Mesendoderm (in vitro differentiated cells): ENCODE results near the gene SETD6.
A peak's percentile ranks its signal among the peaks of the same experiment; 100 is the strongest.
"Not testable (repeated sequence)": the region's sequence is repeated elsewhere in the genome, so short reads cannot be mapped to it uniquely, and the experiment has no call there.

Experiments
- DNase-seq: peaks from one replicate; pipeline ENCODE4 v3.0.0; 2013
- H2AK5ac ChIP-seq: 2 replicates; pipeline ENCODE4 v1.6.1; 2013; ENCODE audit warnings: low read length, inconsistent platforms
- H2BK120ac ChIP-seq: 2 replicates; pipeline ENCODE4 v1.6.1; 2013; ENCODE audit warnings: low read depth, mild to moderate bottlenecking, low read length, moderate library complexity, mixed read lengths
- H2BK15ac ChIP-seq: replicated peaks from 2 replicates; pipeline ENCODE4 v1.6.1; 2013; ENCODE audit warnings: low read depth, mild to moderate bottlenecking, moderate library complexity
- H2BK5ac ChIP-seq: 2 replicates; pipeline ENCODE4 v1.6.1; 2013; ENCODE audit warnings: low read length, inconsistent platforms
- H3K18ac ChIP-seq: 2 replicates; pipeline ENCODE4 v1.6.1; 2013; ENCODE audit warnings: mild to moderate bottlenecking, low read length, mixed read lengths
- H3K23ac ChIP-seq: one replicate; pipeline ENCODE4 v1.6.1; 2013; ENCODE audit warnings: low read length
- H3K27ac ChIP-seq: 2 replicates; pipeline ENCODE4 v1.5.1; 2013; ENCODE audit warnings: low read depth, mild to moderate bottlenecking, inconsistent platforms, low read length, moderate library complexity
- H3K27me3 ChIP-seq: 2 replicates; pipeline ENCODE4 v1.6.1; 2013; ENCODE audit warnings: low read length, control low read depth, mild to moderate bottlenecking, inconsistent platforms; ENCODE audit not compliant: insufficient read depth, poor library complexity
- H3K36me3 ChIP-seq: 2 replicates; pipeline ENCODE4 v1.6.1; 2013; ENCODE audit warnings: low read length, inconsistent platforms; ENCODE audit not compliant: control insufficient read depth, insufficient read depth
- H3K4ac ChIP-seq: one replicate; pipeline ENCODE4 v1.6.1; 2013; ENCODE audit warnings: low read depth, mild to moderate bottlenecking, low read length, moderate library complexity
- H3K4me1 ChIP-seq: 2 replicates; pipeline ENCODE4 v1.6.1; 2013; ENCODE audit warnings: low read depth, low read length, inconsistent platforms; ENCODE audit not compliant: control insufficient read depth
- H3K4me2 ChIP-seq: 2 replicates; pipeline ENCODE4 v1.6.1; 2013; ENCODE audit warnings: low read length
- H3K4me3 ChIP-seq: 2 replicates; pipeline ENCODE4 v1.5.1; 2013; ENCODE audit warnings: mild to moderate bottlenecking, low read length
- H3K56ac ChIP-seq: one replicate; pipeline ENCODE4 v1.6.1; 2013; ENCODE audit warnings: low read length
- H3K79me1 ChIP-seq: 2 replicates; pipeline ENCODE4 v1.6.1; 2013; ENCODE audit warnings: low read length, inconsistent platforms
- H3K79me2 ChIP-seq: 2 replicates; pipeline ENCODE4 v1.6.1; 2013; ENCODE audit warnings: mild to moderate bottlenecking, low read length; ENCODE audit not compliant: control insufficient read depth, insufficient read depth
- H3K9ac ChIP-seq: 2 replicates; pipeline ENCODE4 v1.6.1; 2013; ENCODE audit warnings: low read length, inconsistent platforms
- H4K5ac ChIP-seq: one replicate; pipeline ENCODE4 v1.6.1; 2013; ENCODE audit warnings: low read length
- H4K8ac ChIP-seq: one replicate; pipeline ENCODE4 v1.6.1; 2013; ENCODE audit warnings: low read depth, mild to moderate bottlenecking, control low read depth, low read length, moderate library complexity
- WGBS: extraction: QIAGEN DNeasy Blood & Tissue Kit; methylation state at CpG from one replicate; pipeline ENCODE4 v1.1.7; 2013; ENCODE audit warnings: low lambda C conversion rate, missing lambda C conversion rate; ENCODE audit not compliant: insufficient coverage; ENCODE audit errors: extremely low coverage; 5-methylcytosine and 5-hydroxymethylcytosine counted together

SETD6 gene

GRCh38 chr16:58490065-58490464 lies 25.3 kb upstream of the SETD6 start:
- no peak overlapping the region for H4K8ac ChIP-seq
- H3K18ac ChIP-seq, result no peak overlapping the region
- no peak overlapping the region for H2BK120ac ChIP-seq
- no peaks in the 10 kb centered on the region for H3K27me3 ChIP-seq
- H3K27ac ChIP-seq, result no peak overlapping the region
- no peak overlapping the region for H3K9ac ChIP-seq
- no peak overlapping the region for H2BK15ac ChIP-seq
- no peak overlapping the region for H3K4me3 ChIP-seq
- H3K23ac ChIP-seq, result no peak overlapping the region
- no peaks in the 10 kb centered on the region for H3K4me1 ChIP-seq
- H3K4ac ChIP-seq, result no peak overlapping the region
- H3K79me1 ChIP-seq, result no peaks in the 10 kb centered on the region
- H2AK5ac ChIP-seq, result no peak overlapping the region
- H3K36me3 ChIP-seq, result no peaks in the 10 kb centered on the region
- no peak for DNase-seq
- no peak overlapping the region for H4K5ac ChIP-seq
- H2BK5ac ChIP-seq, result no peak overlapping the region
- no peak overlapping the region for H3K56ac ChIP-seq
- H3K79me2 ChIP-seq, result no peaks in the 10 kb centered on the region
- WGBS, result no CpG with 5 or more reads among the region's 4 CpGs
- no peak overlapping the region for H3K4me2 ChIP-seq

- not testable (repeated sequence) for H3K18ac ChIP-seq, H3K27me3 ChIP-seq, H3K23ac ChIP-seq, H4K5ac ChIP-seq, H3K4me3 ChIP-seq, H3K79me1 ChIP-seq, H2BK5ac ChIP-seq, H3K9ac ChIP-seq, H3K4ac ChIP-seq, H3K4me2 ChIP-seq, H2AK5ac ChIP-seq, H2BK15ac ChIP-seq, H3K36me3 ChIP-seq, H2BK120ac ChIP-seq, H4K8ac ChIP-seq, H3K56ac ChIP-seq, DNase-seq, H3K79me2 ChIP-seq, H3K4me1 ChIP-seq, H3K27ac ChIP-seq
- no CpG with 5 or more reads among the region's 8 CpGs for WGBS
Measured at GRCh38 chr16:58490539-58490938, 24.8 kb upstream of the SETD6 start.

GRCh38 chr16:58492066-58492465 lies 23.3 kb upstream of the SETD6 start:
- H2BK15ac ChIP-seq, result no peak overlapping the region
- H3K79me1 ChIP-seq, result no peaks in the 10 kb centered on the region
- no CpG with 5 or more reads among the region's 4 CpGs for WGBS
- no peak overlapping the region for H2BK120ac ChIP-seq
- H3K36me3 ChIP-seq, result no peaks in the 10 kb centered on the region
- no peak overlapping the region for H3K4me3 ChIP-seq
- H3K27me3 ChIP-seq, result no peaks in the 10 kb centered on the region
- H4K8ac ChIP-seq, result no peak overlapping the region
- no peak overlapping the region for H3K23ac ChIP-seq
- DNase-seq, result no peak
- H3K4ac ChIP-seq, result no peak overlapping the region
- H3K18ac ChIP-seq, result no peak overlapping the region
- H2BK5ac ChIP-seq, result no peak overlapping the region
- no peak overlapping the region for H3K9ac ChIP-seq
- no peak overlapping the region for H4K5ac ChIP-seq
- no peaks in the 10 kb centered on the region for H3K4me1 ChIP-seq
- H3K4me2 ChIP-seq, result no peak overlapping the region
- H3K27ac ChIP-seq, result no peak overlapping the region
- no peak overlapping the region for H2AK5ac ChIP-seq
- H3K56ac ChIP-seq, result no peak overlapping the region
- no peaks in the 10 kb centered on the region for H3K79me2 ChIP-seq

GRCh38 chr16:58492735-58493134 lies 22.6 kb upstream of the SETD6 start:
- Histone ChIP-seq H3K36me3 (no peaks in the 10 kb centered on the region), H2BK5ac (no peak overlapping the region), H3K23ac (no peak overlapping the region), H3K18ac (no peak overlapping the region), H3K4me3 (no peak overlapping the region), H3K4me2 (no peak overlapping the region), H3K27me3 (no peaks in the 10 kb centered on the region), H3K56ac (no peak overlapping the region), H3K79me2 (no peaks in the 10 kb centered on the region), H3K4me1 (no peaks in the 10 kb centered on the region), H2AK5ac (no peak overlapping the region), H3K79me1 (no peaks in the 10 kb centered on the region), H2BK15ac (no peak overlapping the region), H2BK120ac (no peak overlapping the region), H4K8ac (no peak overlapping the region), H3K4ac (no peak overlapping the region), H3K27ac (no peak overlapping the region), H4K5ac (no peak overlapping the region), H3K9ac (no peak overlapping the region)
- peak; percentile 54 for DNase-seq
- WGBS, result no CpG with 5 or more reads among the region's 5 CpGs

- no peak overlapping the region for H3K27ac ChIP-seq
- no peak overlapping the region for H2BK15ac ChIP-seq
- WGBS, result no CpG with 5 or more reads among the region's 20 CpGs
Measured at GRCh38 chr16:58493756-58494431, 21.4 kb upstream of the SETD6 start.

GRCh38 chr16:58494981-58495520 lies 20.3 kb upstream of the SETD6 start:
- no peak overlapping the region for H3K27ac ChIP-seq
- peak; percentile 99 for DNase-seq
- no CpG with 5 or more reads among the region's 8 CpGs for WGBS
- H3K79me1 ChIP-seq, result no peaks in the 10 kb centered on the region
- H2BK120ac ChIP-seq, result no peak overlapping the region
- H4K8ac ChIP-seq, result no peak overlapping the region
- no peaks in the 10 kb centered on the region for H3K79me2 ChIP-seq
- H3K4me3 ChIP-seq, result no peak overlapping the region
- no peak overlapping the region for H4K5ac ChIP-seq
- no peak overlapping the region for H2BK15ac ChIP-seq
- H3K4me2 ChIP-seq, result no peak overlapping the region
- H3K18ac ChIP-seq, result no peak overlapping the region
- H3K27me3 ChIP-seq, result no peaks in the 10 kb centered on the region
- H3K9ac ChIP-seq, result no peak overlapping the region
- H2AK5ac ChIP-seq, result no peak overlapping the region
- H3K4me1 ChIP-seq, result no peaks in the 10 kb centered on the region
- H3K56ac ChIP-seq, result no peak overlapping the region
- H3K36me3 ChIP-seq, result no peaks in the 10 kb centered on the region
- H2BK5ac ChIP-seq, result no peak overlapping the region
- no peak overlapping the region for H3K23ac ChIP-seq
- H3K4ac ChIP-seq, result no peak overlapping the region

More at GRCh38 chr16:58493756-58494431, 21.4 kb upstream of the SETD6 start:
- H4K8ac ChIP-seq, result no peak overlapping the region
- H3K56ac ChIP-seq, result no peak overlapping the region
- H3K4me3 ChIP-seq, result no peak overlapping the region
- no peak overlapping the region for H3K4ac ChIP-seq
- no peak overlapping the region for H3K9ac ChIP-seq
- H3K18ac ChIP-seq, result no peak overlapping the region
- H3K36me3 ChIP-seq, result no peaks in the 10 kb centered on the region
- no peak overlapping the region for H2BK120ac ChIP-seq
- no peaks in the 10 kb centered on the region for H3K27me3 ChIP-seq
- no peak for DNase-seq
- no peak overlapping the region for H2BK5ac ChIP-seq
- no peaks in the 10 kb centered on the region for H3K79me1 ChIP-seq
- no peaks in the 10 kb centered on the region for H3K79me2 ChIP-seq
- no peak overlapping the region for H4K5ac ChIP-seq
- H2AK5ac ChIP-seq, result no peak overlapping the region
- no peaks in the 10 kb centered on the region for H3K4me1 ChIP-seq
- H3K4me2 ChIP-seq, result no peak overlapping the region
- no peak overlapping the region for H3K23ac ChIP-seq
